GM12873 (cell line): ENCODE data around the gene MCC.

Source experiments
- TF ChIP-seq, protein P1 (sequence below): IDR thresholded peaks from 2 replicates; pipeline ENCODE4 v1.5.1; 2012; ENCODE audit warnings: low read depth, mild to moderate bottlenecking, moderate library complexity, low read length, control low read depth; ENCODE audit not compliant: insufficient read depth; ENCODE audit errors: missing control alignments

Gene MCC

DNA sequence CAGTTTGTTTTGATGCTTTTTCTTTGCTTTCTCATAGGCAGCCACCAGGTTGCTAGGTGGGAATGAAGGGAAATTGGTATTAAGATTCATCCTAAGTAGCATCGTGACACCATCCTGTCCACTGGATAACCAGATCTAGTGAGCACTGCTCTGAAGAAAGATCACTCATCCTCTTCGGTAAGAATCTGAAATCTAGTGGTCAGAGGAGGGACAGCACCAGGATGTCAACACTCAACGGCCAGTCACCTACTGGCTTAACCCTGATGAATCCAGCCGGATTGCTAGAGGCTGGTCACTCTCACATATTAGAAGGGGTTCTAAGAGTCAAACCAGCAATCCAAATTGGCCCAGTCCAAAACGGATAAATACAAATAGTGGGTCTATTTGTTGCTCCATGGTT, 460.8 kb downstream of the MCC start:
- TF ChIP-seq, protein P1, sequence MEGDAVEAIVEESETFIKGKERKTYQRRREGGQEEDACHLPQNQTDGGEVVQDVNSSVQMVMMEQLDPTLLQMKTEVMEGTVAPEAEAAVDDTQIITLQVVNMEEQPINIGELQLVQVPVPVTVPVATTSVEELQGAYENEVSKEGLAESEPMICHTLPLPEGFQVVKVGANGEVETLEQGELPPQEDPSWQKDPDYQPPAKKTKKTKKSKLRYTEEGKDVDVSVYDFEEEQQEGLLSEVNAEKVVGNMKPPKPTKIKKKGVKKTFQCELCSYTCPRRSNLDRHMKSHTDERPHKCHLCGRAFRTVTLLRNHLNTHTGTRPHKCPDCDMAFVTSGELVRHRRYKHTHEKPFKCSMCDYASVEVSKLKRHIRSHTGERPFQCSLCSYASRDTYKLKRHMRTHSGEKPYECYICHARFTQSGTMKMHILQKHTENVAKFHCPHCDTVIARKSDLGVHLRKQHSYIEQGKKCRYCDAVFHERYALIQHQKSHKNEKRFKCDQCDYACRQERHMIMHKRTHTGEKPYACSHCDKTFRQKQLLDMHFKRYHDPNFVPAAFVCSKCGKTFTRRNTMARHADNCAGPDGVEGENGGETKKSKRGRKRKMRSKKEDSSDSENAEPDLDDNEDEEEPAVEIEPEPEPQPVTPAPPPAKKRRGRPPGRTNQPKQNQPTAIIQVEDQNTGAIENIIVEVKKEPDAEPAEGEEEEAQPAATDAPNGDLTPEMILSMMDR, result no peak

DNA sequence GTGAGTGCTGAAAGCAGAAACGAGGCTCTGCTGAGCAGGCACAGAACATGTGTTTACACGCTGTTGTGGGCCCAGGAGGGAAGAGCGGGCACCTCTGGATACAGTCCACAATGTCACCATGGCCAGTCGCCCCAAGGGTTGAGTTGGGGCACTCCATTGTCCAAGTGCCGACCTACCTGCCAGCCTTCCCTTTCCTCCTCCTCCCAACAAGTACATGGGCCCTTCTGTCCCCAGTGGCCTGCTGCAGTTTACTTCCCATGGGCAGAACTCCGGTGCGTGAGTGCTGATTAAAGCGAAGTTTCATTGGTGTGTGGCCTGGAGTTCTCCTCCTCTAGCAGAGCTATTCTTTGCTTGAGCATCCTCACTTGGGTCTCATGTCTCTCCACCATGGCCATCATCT, 461.2 kb downstream of the MCC start:
- TF ChIP-seq, protein P1, result no peak

DNA sequence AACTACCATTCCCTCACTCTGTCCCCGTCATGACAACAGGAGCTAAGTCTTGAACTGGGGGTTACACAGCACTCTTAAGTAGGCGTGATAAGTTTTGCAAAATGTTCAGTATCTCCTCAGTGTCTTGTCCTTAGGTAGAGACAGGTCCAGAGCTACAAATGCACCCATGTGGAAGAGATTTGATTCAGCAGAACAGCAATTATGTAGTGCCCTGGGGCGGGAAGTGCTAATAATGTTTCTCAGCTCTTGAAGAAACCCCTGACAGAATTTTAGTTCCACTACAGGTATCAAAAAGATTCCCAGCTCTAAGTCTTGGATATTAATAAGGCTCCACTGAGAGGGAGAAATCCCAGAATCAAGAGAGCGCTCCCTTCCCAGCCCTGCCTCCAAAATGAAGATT, 462.0 kb downstream of the MCC start:
- TF ChIP-seq, protein P1, result no peak

DNA sequence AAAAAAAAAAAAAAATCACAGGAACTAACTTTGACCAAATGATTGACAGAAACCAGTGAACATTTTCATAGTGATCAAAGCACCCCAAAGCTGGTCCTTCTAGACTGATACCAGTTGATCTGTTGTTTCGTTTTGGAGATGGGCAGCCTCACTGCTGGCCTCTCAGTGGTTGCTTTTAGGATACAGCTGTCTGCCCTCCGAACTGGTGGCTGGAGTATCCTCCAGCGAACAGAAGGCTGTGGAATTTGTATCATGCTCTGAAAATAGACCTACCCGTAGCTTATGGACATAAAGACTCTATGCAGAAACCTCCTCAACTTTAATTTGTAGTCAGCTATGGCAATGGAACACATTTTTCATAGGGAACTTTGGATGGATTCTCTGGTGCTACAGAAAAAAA, 462.7 kb downstream of the MCC start:
- TF ChIP-seq, protein P1, result no peak

DNA sequence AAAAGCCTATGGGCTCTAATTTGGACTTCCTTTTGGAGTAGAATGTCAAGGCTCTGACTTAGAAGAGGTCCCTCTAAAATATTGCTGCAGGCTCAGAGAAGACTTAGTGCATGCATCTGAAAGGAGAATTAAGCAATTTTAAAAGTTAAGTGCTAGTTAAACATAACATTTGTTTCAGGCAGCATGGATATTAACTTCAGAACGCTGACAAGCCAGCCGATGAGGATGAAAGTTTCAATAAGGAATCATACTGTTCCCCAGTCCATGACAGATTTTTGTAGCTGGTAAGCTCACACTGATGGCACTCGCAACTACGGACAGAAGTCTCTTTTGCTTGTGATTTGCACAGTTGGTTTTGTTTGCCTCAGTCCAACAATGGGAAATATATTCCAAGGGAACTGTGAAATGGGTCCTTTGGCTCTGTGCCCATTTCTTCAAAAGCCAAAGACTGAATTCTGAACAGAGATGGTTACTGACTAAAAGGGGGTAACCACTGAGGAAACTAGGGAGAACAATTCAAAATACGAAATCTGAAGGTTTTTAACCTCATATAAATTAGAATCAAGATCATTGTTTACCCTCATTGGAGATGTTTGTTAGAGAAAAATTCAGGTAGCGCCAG, 464.1 kb downstream of the MCC start:
- TF ChIP-seq, protein P1, result no peak

DNA sequence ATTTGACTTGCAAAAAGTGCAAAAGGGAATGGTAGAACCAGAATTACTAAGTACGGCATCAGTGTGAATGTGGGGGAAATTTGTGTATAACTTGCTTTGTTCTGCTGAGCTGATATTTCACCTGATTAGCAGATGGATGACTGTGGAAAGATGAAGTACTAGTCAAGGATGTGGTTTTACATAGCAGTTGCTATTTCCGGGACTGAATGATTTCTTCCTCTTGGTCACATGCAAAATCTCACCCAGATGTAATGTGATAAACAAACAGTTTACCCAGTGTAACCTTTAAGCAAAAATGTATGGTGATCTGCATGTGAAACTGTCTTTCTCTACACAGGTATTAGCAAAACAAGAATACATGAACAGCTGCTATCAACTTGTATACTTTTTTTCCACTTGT, 465.6 kb downstream of the MCC start:
- TF ChIP-seq, protein P1, result no peak

DNA sequence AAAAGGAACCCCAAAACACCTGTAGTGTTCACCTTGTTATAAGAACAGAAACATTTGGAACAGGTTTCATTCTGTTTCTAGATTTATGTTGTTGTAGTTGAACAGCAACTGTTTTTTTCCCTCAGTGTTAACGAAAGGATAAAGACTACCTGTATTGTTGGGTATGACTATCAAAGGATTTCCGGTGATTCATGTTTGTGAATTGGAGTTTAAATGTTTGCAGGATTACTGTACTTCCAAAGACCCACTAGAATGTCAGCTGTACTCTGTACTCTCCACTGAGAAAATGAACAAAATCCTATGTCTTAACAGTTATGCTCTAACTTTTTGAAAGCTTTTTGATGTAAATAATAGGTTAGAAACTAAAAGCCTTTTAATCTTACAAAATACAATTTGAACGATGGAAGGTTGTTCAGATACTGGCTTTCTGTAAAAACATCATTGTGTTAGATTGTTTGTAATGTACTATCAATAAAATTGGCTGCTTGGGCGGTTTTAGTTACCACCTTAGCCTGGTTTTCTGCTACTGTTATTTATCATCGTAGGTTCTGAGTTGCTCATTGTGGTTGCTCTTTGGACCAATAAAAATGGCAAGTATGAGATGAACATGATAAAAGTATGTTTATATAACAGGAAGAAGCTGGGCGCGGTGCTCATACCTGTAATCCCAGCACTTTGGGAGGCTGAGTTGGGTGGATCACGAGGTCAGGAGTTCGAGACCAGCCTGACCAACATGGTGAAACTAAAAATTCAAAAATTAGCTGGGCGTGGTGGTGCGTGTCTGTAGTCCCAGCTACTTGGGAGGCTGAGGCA, 467.6 kb downstream of the MCC start:
- TF ChIP-seq, protein P1, result no peak
